ENCODE measurements around the gene MYBPH.

The MYBPH gene

GRCh38 chr1:203153051-203153988 is 22.3 kb downstream of the MYBPH start:
- DNase-seq (ENCODE audit: low spot score): no peak
- TF ChIP-seq CTCF (conservative IDR thresholded peaks at IDR 0.05; ENCODE audit: low read depth): no peak
- ChIA-PET POLR2A (ENCODE audit: low non-redundant PET) (interaction anchor here (0.5 kb wide), 1 partner anchor 59 kb away, joined by 5 read pairs; no protein-coding TSS in a partner anchor), CTCF (interaction anchor here (0.8 to 1.9 kb wide), 5 partner anchors 19 to 514 kb away, joined by 3 to 10 read pairs (median 5); no protein-coding TSS in a partner anchor)
- H3K27ac ChIP-seq: peak overlapping the region; percentile 69

- H3K27ac ChIP-seq: peak overlapping the region; percentile 69
- CTCF ChIA-PET: interaction anchor here (0.7 to 1.9 kb wide), 5 partner anchors 20 to 515 kb away, joined by 3 to 12 read pairs (median 3); no protein-coding TSS in a partner anchor
- no peak for TF ChIP-seq CTCF (conservative IDR thresholded peaks at IDR 0.05; ENCODE audit: low read depth)
- POLR2A ChIA-PET (ENCODE audit: low non-redundant PET): interaction anchor here (0.5 kb wide), 1 partner anchor 58 kb away, joined by 5 read pairs; no protein-coding TSS in a partner anchor
- DNase-seq (ENCODE audit: low spot score): peak; percentile 90
Observed at GRCh38 chr1:203152158-203153034, 23.2 kb downstream of the MYBPH start.

GRCh38 chr1:203151362-203152157 is 24.1 kb downstream of the MYBPH start:
- no peak for TF ChIP-seq CTCF (conservative IDR thresholded peaks at IDR 0.05; ENCODE audit: low read depth)
- peak overlapping the region; percentile 69 for H3K27ac ChIP-seq
- CTCF ChIA-PET: interaction anchor here (1.0 to 1.9 kb wide), 6 partner anchors 15 to 115 kb away, joined by 3 to 12 read pairs (median 4); no protein-coding TSS in a partner anchor
- DNase-seq (ENCODE audit: low spot score): no peak
- POLR2A ChIA-PET (ENCODE audit: low non-redundant PET): no interaction called here

- ChIA-PET CTCF (interaction anchor here (0.6 to 1.9 kb wide), 7 partner anchors 16 to 116 kb away, joined by 3 to 12 read pairs (median 3); no protein-coding TSS in a partner anchor), POLR2A (ENCODE audit: low non-redundant PET) (no interaction called here)
- no peak for DNase-seq (ENCODE audit: low spot score)
- no peak overlapping the region for H3K27ac ChIP-seq
- TF ChIP-seq CTCF (conservative IDR thresholded peaks at IDR 0.05; ENCODE audit: low read depth): no peak
Observed at GRCh38 chr1:203150511-203151297, 24.9 kb downstream of the MYBPH start.

- POLR2A ChIA-PET (ENCODE audit: low non-redundant PET): no interaction called here
- TF ChIP-seq CTCF (conservative IDR thresholded peaks at IDR 0.05; ENCODE audit: low read depth): no peak
- no peak for DNase-seq (ENCODE audit: low spot score)
- CTCF ChIA-PET: interaction anchor here (0.6 to 1.2 kb wide), 9 partner anchors 16 to 1416 kb away, joined by 3 to 5 read pairs (median 3); no protein-coding TSS in a partner anchor
- no peak overlapping the region for H3K27ac ChIP-seq
Observed at GRCh38 chr1:203149188-203149840, 26.3 kb downstream of the MYBPH start.
